NCI-H226 (cell line): ENCODE data around the gene AGFG2.

ENCODE experiments used
- DNase-seq: peaks from one replicate; pipeline ENCODE4 v3.0.0-alpha.2; 2015

Gene AGFG2

DNA sequence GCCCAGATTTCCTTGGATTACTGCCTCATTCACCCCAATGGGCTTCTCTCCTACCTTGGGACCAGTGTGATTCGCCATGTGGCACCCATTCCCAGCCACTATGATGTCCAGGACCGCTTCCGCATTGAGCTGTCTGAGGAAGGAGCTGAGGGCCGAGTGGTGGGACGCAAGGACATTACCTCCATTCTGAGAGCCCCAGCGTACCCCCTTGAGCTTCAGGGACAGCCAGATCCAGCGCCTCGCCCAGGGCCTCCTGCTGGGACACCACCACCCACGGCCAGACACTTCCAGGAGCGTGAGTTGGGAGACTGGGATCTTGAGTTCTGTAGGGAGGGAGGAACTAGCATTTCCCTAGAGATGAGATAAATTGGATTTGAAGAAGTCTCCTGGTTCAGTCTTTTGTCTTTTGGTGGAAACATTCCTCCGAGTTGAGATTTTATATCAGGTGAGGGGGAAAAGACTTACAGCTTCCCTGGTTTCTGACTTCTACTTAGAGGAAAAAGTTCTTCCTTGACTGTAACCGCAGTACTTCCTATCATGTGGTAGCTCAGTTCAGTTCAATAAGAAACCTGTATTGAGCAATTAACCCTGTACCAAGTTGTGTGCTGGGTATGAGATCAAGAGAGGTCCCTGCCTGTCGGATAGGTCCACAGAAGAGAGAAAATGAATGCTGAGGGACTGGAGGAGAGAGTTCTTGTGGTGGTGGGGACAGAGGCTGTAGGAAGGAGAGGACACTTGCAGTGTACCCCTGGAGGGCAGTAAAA, 74.6 kb downstream of the AGFG2 start:
- no peak for DNase-seq

DNA sequence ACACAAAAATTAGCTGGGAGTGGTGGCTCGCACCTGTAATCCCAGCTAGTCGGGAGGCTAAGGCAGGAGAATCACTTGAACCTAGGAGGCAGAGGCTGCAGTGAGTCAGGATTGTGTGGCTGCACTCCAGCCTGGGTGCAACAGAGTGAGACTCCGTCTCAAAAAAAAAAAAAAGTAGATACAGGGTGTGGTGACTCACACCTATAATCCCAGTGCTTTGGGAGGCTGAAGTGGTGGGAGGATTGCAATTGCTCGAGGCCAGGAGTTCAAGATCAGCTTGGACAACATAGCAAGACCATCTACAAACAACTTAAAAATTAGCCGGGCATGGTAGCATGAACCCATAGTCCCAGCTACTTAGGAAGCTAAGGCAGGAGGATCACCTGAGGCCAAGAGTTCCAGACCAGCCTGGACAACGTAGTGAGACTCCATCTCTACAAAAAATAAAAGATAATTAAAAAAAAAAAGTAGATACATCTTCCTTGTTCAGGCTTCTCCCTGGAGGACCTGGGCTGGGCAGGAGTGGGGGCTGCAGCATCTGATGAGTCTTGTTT, 75.4 kb downstream of the AGFG2 start:
- DNase-seq, result no peak
